ENCODE data around the gene SYDE1. TPM values are rescaled to one million over a fixed set of nuclear protein-coding genes. Genes with fewer than 3 reads are reported as not detected.

SYDE1 gene
- total RNA-seq, 1 experiment from 2014 or later = 4.4 TPM

- no peak overlapping the region for H3K27ac Mint-ChIP-seq (ENCODE audit: unreplicated experiment)
- peak; percentile 56 for TF ChIP-seq CTCF (IDR thresholded peaks at IDR 0.05; ENCODE audit: insufficient read depth in 1 of 2, low read depth in 1 of 2, low read length in 1 of 2, severe bottlenecking in 1 of 2, unreplicated experiment in 1 of 2)
- intact Hi-C loops (cut with micrococcal nuclease; ENCODE audit: unreplicated experiment) = no loop called here
- BruUV-seq (replicated peaks) = no TSS peak
- H3K9me3 ChIP-seq = 0 out of 2 replicates have a peak, but pooled peaks cover 7% of the 10 kb centered on the region
- H3K4me1 ChIP-seq = no peaks in the 10 kb centered on the region
- H3K4me3 ChIP-seq (ENCODE audit: low read depth, low read length) = no peak overlapping the region
- CTCF ChIA-PET = interaction anchor here (0.6 to 1.3 kb wide), 5 partner anchors 54 to 287 kb away, joined by 3 to 9 read pairs (median 3); partner anchors contain the start of gene AKAP8L
- H3K36me3 Mint-ChIP-seq (ENCODE audit: insufficient read depth, unreplicated experiment) = peaks cover 6% of the 10 kb centered on the region
- H3K27me3 ChIP-seq (replicated peaks; ENCODE audit: control insufficient read depth, insufficient read depth, low read length) = no peaks in the 10 kb centered on the region
- H3K27me3 Mint-ChIP-seq (ENCODE audit: insufficient read depth, unreplicated experiment) = peaks cover 3% of the 10 kb centered on the region
- DNase-seq = peak; percentile 44 to 58
- H3K36me3 ChIP-seq (ENCODE audit: control insufficient read depth, insufficient read depth, low read length) = no peaks in the 10 kb centered on the region
- H3K4me1 Mint-ChIP-seq (ENCODE audit: low read depth, unreplicated experiment) = no peaks in the 10 kb centered on the region
- H3K4me3 Mint-ChIP-seq (ENCODE audit: unreplicated experiment) = no peak overlapping the region
- peaks cover 9% of the 10 kb centered on the region for H3K9me3 Mint-ChIP-seq (ENCODE audit: unreplicated experiment)
- POLR2A ChIA-PET = no interaction called here
Observed at GRCh38 chr19:15154002-15154612, 46.9 kb downstream of the SYDE1 start.

- Histone ChIP-seq H3K9me3 (0 out of 2 replicates have a peak, but pooled peaks cover 7% of the 10 kb centered on the region), H3K27me3 (replicated peaks; ENCODE audit: control insufficient read depth, insufficient read depth, low read length) (no peaks in the 10 kb centered on the region), H3K4me3 (ENCODE audit: low read depth, low read length) (no peak overlapping the region), H3K4me1 (no peaks in the 10 kb centered on the region), H3K36me3 (ENCODE audit: control insufficient read depth, insufficient read depth, low read length) (no peaks in the 10 kb centered on the region)
- TF ChIP-seq CTCF (IDR thresholded peaks at IDR 0.05; ENCODE audit: insufficient read depth in 1 of 2, low read depth in 1 of 2, low read length in 1 of 2, severe bottlenecking in 1 of 2, unreplicated experiment in 1 of 2) = no peak
- intact Hi-C loops (cut with micrococcal nuclease; ENCODE audit: unreplicated experiment) = no loop called here
- Mint-ChIP-seq H3K27ac (ENCODE audit: unreplicated experiment) (no peak overlapping the region), H3K9me3 (ENCODE audit: unreplicated experiment) (peaks cover 9% of the 10 kb centered on the region), H3K4me3 (ENCODE audit: unreplicated experiment) (no peak overlapping the region), H3K36me3 (ENCODE audit: insufficient read depth, unreplicated experiment) (peaks cover 15% of the 10 kb centered on the region), H3K27me3 (ENCODE audit: insufficient read depth, unreplicated experiment) (no peaks in the 10 kb centered on the region), H3K4me1 (ENCODE audit: low read depth, unreplicated experiment) (no peaks in the 10 kb centered on the region)
- POLR2A ChIA-PET = no interaction called here
- CTCF ChIA-PET = interaction anchor here (0.6 kb wide), 1 partner anchor 63 kb away, joined by 3 read pairs; no protein-coding TSS in a partner anchor
- no TSS peak for BruUV-seq (replicated peaks)
- no peak for DNase-seq
Observed at GRCh38 chr19:15155296-15155695, 48.1 kb downstream of the SYDE1 start.

- ChIA-PET CTCF (no interaction called here), POLR2A (no interaction called here)
- no peak overlapping the region for H3K4me3 Mint-ChIP-seq (ENCODE audit: unreplicated experiment)
- Histone ChIP-seq H3K4me3 (ENCODE audit: low read depth, low read length) (no peak overlapping the region), H3K4me1 (no peaks in the 10 kb centered on the region), H3K36me3 (ENCODE audit: control insufficient read depth, insufficient read depth, low read length) (no peaks in the 10 kb centered on the region), H3K9me3 (0 out of 2 replicates have a peak, but pooled peaks cover 7% of the 10 kb centered on the region), H3K27me3 (replicated peaks; ENCODE audit: control insufficient read depth, insufficient read depth, low read length) (no peaks in the 10 kb centered on the region)
- H3K36me3 Mint-ChIP-seq (ENCODE audit: insufficient read depth, unreplicated experiment) = peaks cover 24% of the 10 kb centered on the region
- no TSS peak for BruUV-seq (replicated peaks)
- no peak for DNase-seq
- no peaks in the 10 kb centered on the region for H3K27me3 Mint-ChIP-seq (ENCODE audit: insufficient read depth, unreplicated experiment)
- intact Hi-C loops (cut with micrococcal nuclease; ENCODE audit: unreplicated experiment) = no loop called here
- TF ChIP-seq CTCF (IDR thresholded peaks at IDR 0.05; ENCODE audit: insufficient read depth in 1 of 2, low read depth in 1 of 2, low read length in 1 of 2, severe bottlenecking in 1 of 2, unreplicated experiment in 1 of 2) = no peak
- H3K9me3 Mint-ChIP-seq (ENCODE audit: unreplicated experiment) = peaks cover 9% of the 10 kb centered on the region
- no peak overlapping the region for H3K27ac Mint-ChIP-seq (ENCODE audit: unreplicated experiment)
- no peaks in the 10 kb centered on the region for H3K4me1 Mint-ChIP-seq (ENCODE audit: low read depth, unreplicated experiment)
Observed at GRCh38 chr19:15156391-15156790, 49.2 kb downstream of the SYDE1 start.
